Epithelial cell of proximal tubule (primary cell): ENCODE measurements around the gene EDEM1. TPM values are rescaled to one million over a fixed set of nuclear protein-coding genes. Genes with fewer than 3 reads are reported as not detected.
"Not testable (repeated sequence)": the region's sequence is repeated elsewhere in the genome, so short reads cannot be mapped to it uniquely, and the experiment has no call there.

ENCODE experiments used
- DNase-seq: peaks from one replicate; pipeline ENCODE4 v3.0.0-alpha.2; 2011; ENCODE audit warnings: low read depth
- H3K4me3 ChIP-seq: 2 replicates; pipeline ENCODE4 v1.5.1; 2011; ENCODE audit warnings: low read depth, mild to moderate bottlenecking, low read length
- total RNA-seq: library from RNA; depleted of rRNA; stranded (reverse); fragments of >200 nt; gene quantifications from 2 replicates; pipeline ENCODE4 v1.2.3, GENCODE V29; 2015
- TF ChIP-seq, protein P1 (sequence below): conservative IDR thresholded peaks from 2 replicates; pipeline ENCODE4 v1.5.1; 2012; ENCODE audit warnings: low read depth, mild to moderate bottlenecking, low read length

EDEM1 gene
- total RNA-seq, 1 donor from 2014 or later: 50.6 TPM

DNA sequence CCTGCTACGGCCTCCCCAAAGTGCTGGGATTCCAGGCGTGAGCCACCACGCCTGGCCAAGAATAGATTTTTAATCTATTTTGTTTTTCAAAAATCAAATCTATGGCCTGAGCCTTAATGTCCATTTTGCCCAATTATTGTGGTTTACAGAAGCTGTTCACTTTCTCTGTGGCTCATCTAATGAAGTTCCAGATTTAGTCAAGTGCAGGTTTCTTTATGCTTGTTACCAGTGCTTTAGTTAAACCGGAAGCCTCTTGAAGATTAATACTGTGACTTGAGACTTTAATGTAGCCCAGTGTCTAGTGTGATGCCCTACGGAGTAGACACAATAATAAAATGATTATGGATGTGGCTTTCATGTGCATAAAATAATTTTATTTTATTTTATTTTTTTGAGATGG, 16.5 kb upstream of the EDEM1 start:
- TF ChIP-seq, protein P1, sequence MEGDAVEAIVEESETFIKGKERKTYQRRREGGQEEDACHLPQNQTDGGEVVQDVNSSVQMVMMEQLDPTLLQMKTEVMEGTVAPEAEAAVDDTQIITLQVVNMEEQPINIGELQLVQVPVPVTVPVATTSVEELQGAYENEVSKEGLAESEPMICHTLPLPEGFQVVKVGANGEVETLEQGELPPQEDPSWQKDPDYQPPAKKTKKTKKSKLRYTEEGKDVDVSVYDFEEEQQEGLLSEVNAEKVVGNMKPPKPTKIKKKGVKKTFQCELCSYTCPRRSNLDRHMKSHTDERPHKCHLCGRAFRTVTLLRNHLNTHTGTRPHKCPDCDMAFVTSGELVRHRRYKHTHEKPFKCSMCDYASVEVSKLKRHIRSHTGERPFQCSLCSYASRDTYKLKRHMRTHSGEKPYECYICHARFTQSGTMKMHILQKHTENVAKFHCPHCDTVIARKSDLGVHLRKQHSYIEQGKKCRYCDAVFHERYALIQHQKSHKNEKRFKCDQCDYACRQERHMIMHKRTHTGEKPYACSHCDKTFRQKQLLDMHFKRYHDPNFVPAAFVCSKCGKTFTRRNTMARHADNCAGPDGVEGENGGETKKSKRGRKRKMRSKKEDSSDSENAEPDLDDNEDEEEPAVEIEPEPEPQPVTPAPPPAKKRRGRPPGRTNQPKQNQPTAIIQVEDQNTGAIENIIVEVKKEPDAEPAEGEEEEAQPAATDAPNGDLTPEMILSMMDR: no peak
- no peak overlapping the region for H3K4me3 ChIP-seq
- no peak for DNase-seq

- no peak overlapping the region for H3K4me3 ChIP-seq
- DNase-seq: no peak
- TF ChIP-seq, protein P1: no peak
These were observed 15.5 kb upstream of the EDEM1 start for GRCh38 chr3:5172018-5172417.

DNA sequence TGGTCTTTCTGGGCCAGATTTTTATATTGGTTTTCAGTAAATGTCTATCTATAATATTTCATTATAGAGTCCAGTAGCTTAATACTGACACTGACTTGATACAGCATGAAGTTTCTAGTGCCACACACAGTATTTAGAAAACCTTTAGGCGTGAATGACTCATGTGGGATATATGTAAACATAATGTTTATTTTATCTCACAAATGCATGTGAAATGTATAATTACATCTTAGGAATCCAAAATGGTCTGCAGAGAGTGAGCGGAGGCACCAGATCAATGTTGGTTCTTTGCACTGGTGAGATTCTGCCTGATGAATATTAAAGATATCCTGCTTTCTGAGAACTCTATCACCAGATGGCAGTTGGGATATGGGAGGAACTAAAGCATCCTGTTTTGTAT, 8.5 kb upstream of the EDEM1 start:
- H3K4me3 ChIP-seq, DNase-seq: not testable (repeated sequence)

- no peak for DNase-seq
- no peak overlapping the region for H3K4me3 ChIP-seq
- TF ChIP-seq, protein P1: no peak
These were observed 5.9 kb upstream of the EDEM1 start for GRCh38 chr3:5181469-5182141.

DNA sequence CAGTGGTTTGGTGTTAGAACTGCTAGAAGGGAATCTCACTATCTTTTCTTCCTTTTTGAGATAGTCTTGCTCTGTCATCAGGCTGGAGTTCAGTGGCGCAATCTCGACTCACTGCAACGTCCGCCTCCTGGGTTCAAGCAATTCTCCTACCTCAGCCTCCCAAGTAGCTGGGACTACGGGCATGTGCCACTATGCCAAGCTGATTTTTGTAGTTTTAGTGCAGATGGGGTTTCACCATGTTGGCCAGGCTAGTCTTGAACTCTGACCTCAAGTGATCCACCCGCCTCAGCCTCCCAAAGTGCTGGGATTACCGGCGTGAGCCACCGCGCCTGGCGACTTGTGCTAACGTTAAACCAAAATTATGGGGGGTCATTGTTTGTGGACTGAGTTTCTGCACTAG, 3.8 kb upstream of the EDEM1 start:
- not testable (repeated sequence) for H3K4me3 ChIP-seq, DNase-seq

GRCh38 chr3:5184499-5184898, 3.0 kb upstream of the EDEM1 start:
- TF ChIP-seq, protein P1: no peak
- DNase-seq: no peak
- no peak overlapping the region for H3K4me3 ChIP-seq

DNA sequence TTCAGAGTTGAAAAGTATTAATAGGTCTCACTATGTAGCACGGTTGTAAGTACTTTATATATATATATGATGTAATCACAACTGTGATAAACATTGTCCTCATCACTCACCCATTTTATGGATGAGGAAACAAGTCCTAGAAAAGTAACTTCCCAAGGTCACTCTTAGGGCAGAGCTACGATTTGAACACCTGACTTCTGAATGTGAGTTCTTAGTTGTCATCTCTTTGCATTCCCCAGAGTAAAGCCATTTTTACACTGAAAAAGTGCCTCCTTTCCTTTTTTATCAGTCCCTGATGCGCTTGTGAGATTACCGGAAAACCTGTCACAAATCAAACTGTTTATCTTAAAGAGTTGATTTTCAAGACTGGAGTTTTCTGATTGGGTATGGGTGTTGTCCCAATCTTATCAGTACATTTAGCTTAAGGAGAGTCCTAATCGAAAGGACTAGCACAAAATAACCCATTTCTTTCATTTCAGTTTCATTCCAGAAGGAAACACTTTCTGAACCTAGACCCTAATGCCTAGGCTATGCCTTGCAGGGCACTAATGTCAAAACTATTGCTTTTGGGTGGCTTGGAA, 2.3 kb upstream of the EDEM1 start:
- no peak for DNase-seq
- TF ChIP-seq, protein P1: no peak
- H3K4me3 ChIP-seq: no peak overlapping the region
